Mammary epithelial cell (primary cell): ENCODE results near the gene TBXT.

Experiments used
- EZH2 ChIP-seq: IDR thresholded peaks from 2 replicates; pipeline ENCODE4 v1.6.1; 2012; ENCODE audit warnings: low read length, inconsistent platforms, borderline replicate concordance
- TF ChIP-seq, protein P1 (sequence below), 2 donors: IDR thresholded peaks in 1 of 2; conservative IDR thresholded peaks in 1 of 2; 2 replicates each; pipeline ENCODE4 v1.5.1; 2011 to 2012; ENCODE audit warnings: inconsistent platforms in 2 of 2, low read length in 2 of 2, mild to moderate bottlenecking in 2 of 2, control low read depth in 1 of 2, low read depth in 1 of 2; ENCODE audit not compliant: insufficient read depth in 1 of 2; ENCODE audit errors: extremely low read depth in 1 of 2

DNA sequence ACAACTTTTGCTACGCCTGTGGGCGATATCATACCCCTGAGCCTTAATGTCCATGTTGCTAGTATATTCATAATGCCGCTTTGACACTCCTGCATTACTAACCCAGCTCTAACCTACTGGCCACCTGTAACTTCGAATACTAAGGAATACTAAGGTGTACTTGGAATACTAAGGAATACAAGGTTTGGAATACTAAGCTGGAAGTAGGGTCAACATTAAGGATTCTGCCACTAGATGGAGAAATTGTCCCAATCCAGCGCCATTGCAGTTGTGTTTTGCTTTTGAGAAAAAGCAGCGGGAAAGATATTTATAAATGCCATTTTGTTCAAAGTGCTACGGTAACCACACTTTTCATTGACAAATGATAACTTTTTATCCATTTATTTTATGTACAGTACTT, 10.7 kb downstream of the TBXT start:
- TF ChIP-seq, protein P1, sequence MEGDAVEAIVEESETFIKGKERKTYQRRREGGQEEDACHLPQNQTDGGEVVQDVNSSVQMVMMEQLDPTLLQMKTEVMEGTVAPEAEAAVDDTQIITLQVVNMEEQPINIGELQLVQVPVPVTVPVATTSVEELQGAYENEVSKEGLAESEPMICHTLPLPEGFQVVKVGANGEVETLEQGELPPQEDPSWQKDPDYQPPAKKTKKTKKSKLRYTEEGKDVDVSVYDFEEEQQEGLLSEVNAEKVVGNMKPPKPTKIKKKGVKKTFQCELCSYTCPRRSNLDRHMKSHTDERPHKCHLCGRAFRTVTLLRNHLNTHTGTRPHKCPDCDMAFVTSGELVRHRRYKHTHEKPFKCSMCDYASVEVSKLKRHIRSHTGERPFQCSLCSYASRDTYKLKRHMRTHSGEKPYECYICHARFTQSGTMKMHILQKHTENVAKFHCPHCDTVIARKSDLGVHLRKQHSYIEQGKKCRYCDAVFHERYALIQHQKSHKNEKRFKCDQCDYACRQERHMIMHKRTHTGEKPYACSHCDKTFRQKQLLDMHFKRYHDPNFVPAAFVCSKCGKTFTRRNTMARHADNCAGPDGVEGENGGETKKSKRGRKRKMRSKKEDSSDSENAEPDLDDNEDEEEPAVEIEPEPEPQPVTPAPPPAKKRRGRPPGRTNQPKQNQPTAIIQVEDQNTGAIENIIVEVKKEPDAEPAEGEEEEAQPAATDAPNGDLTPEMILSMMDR (conservative IDR thresholded peaks at IDR 0.05 in 1 of 2, IDR thresholded peaks at IDR 0.05 in 1 of 2; ENCODE audit: extremely low read depth in 1 of 2, insufficient read depth in 1 of 2, low read depth in 1 of 2, low read length in 2 of 2) = peak in 1 of 2 donors; percentile 7
- TF ChIP-seq EZH2 = no peak
